ENCODE measurements around the gene TUT4.

TUT4 gene

DNA sequence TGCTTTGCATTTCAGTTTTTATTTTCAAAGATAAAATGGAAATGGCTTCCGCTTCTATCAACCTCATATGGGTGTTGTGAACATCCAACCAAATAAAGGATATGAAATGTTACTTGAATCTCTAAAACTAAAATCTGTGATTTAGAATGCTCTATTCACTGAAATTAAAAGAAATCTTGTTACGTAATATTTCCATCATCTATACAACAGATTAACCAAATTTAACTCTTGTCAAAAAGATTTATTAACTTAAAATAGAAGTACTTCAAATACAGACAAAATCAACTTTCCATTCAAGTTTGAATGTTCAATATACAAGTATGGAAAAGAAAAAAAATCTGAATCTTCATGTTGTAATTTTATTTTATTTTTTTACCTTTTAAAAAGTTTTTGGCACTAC, 129.8 kb downstream of the TUT4 start:
- in situ Hi-C loops (cut with HindIII; ENCODE audit: low pct_ligation_motif_present, low sequenced_read_pairs), result no loop called here
- Histone ChIP-seq H3K36me3 (replicated peaks) (peaks cover 14% of the 10 kb centered on the region), H3K4me3 (ENCODE audit: low read depth, low read length) (no peak overlapping the region), H3K27ac (no peak overlapping the region), H3K27me3 (replicated peaks) (no peaks in the 10 kb centered on the region)
- DNase-seq, result no peak
- TF ChIP-seq, protein P1, sequence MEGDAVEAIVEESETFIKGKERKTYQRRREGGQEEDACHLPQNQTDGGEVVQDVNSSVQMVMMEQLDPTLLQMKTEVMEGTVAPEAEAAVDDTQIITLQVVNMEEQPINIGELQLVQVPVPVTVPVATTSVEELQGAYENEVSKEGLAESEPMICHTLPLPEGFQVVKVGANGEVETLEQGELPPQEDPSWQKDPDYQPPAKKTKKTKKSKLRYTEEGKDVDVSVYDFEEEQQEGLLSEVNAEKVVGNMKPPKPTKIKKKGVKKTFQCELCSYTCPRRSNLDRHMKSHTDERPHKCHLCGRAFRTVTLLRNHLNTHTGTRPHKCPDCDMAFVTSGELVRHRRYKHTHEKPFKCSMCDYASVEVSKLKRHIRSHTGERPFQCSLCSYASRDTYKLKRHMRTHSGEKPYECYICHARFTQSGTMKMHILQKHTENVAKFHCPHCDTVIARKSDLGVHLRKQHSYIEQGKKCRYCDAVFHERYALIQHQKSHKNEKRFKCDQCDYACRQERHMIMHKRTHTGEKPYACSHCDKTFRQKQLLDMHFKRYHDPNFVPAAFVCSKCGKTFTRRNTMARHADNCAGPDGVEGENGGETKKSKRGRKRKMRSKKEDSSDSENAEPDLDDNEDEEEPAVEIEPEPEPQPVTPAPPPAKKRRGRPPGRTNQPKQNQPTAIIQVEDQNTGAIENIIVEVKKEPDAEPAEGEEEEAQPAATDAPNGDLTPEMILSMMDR (IDR thresholded peaks at IDR 0.05; ENCODE audit: low read depth, low read length, missing control alignments), result no peak

DNA sequence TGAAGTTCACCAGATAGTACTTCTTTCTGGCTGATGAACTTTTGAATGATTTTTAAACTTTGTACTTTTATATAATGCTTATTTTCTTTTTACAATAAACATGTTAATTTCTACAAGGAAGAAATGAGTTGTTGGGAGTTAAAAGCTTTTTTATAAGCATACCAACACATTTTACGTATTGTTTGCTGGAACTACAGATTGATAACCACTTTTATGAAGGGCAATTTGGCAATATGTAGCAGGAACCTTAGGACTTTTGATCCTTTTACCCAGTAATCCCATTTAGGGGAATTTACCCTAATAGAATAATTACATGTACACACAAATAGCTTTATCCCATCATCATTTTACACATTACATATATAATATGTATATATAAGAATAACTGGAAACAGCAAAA, 132.2 kb downstream of the TUT4 start:
- no peak overlapping the region for H3K4me3 ChIP-seq (ENCODE audit: low read depth, low read length)
- DNase-seq, result no peak
- TF ChIP-seq, protein P1 (IDR thresholded peaks at IDR 0.05; ENCODE audit: low read depth, low read length, missing control alignments), result no peak
- peaks cover 33% of the 10 kb centered on the region for H3K36me3 ChIP-seq (replicated peaks)
- in situ Hi-C loops (cut with HindIII; ENCODE audit: low pct_ligation_motif_present, low sequenced_read_pairs), result no loop called here
- H3K27me3 ChIP-seq (replicated peaks), result no peaks in the 10 kb centered on the region
- no peak overlapping the region for H3K27ac ChIP-seq

DNA sequence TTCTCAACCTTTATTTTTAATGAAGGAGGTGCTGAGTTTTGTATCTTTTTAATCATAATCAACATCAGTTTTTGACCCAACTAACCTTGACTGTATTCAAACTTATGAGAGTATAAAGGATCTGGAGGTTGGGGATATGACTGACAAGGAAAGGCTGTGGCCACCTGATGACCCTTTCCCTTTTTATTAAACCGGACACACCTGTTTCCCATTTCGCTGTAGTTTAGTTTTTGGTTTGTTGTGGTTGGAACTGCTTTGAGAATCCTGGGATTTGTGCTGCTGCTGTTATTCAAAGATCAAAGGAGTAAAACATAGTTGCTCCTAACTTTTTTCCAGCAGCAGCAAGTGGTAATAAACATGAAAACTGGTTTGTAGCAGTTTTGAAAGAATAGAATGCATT, 136.1 kb downstream of the TUT4 start:
- DNase-seq, result no peak
- peaks cover 62% of the 10 kb centered on the region for H3K36me3 ChIP-seq (replicated peaks)
- no peak overlapping the region for H3K4me3 ChIP-seq (ENCODE audit: low read depth, low read length)
- in situ Hi-C loops (cut with HindIII; ENCODE audit: low pct_ligation_motif_present, low sequenced_read_pairs), result no loop called here
- no peak overlapping the region for H3K27ac ChIP-seq
- H3K27me3 ChIP-seq (replicated peaks), result no peaks in the 10 kb centered on the region
- TF ChIP-seq, protein P1 (IDR thresholded peaks at IDR 0.05; ENCODE audit: low read depth, low read length, missing control alignments), result no peak

DNA sequence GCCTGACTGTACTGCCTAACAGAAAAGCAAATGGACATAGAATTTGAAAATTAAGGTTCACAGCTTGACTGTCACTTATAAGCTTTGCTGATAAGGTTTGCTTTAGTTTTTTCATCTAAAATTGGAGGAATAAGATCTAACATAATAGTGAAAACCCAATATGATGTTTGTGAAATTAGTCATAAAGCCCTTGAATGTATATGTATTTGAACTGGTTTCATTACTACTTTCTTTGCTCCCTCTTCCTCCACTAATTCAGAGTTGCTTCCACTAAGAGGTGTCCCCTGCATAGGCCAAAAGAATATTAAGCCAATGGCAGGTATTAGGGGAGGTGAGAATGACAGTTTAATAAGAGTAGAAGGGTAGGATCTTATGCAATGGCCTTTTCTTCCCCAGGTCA, 137.9 kb downstream of the TUT4 start:
- no peak for DNase-seq
- Histone ChIP-seq H3K36me3 (replicated peaks) (peaks cover 76% of the 10 kb centered on the region), H3K27me3 (replicated peaks) (no peaks in the 10 kb centered on the region), H3K27ac (no peak overlapping the region), H3K4me3 (ENCODE audit: low read depth, low read length) (no peak overlapping the region)
- in situ Hi-C loops (cut with HindIII; ENCODE audit: low pct_ligation_motif_present, low sequenced_read_pairs), result no loop called here
- TF ChIP-seq, protein P1 (IDR thresholded peaks at IDR 0.05; ENCODE audit: low read depth, low read length, missing control alignments), result no peak

DNA sequence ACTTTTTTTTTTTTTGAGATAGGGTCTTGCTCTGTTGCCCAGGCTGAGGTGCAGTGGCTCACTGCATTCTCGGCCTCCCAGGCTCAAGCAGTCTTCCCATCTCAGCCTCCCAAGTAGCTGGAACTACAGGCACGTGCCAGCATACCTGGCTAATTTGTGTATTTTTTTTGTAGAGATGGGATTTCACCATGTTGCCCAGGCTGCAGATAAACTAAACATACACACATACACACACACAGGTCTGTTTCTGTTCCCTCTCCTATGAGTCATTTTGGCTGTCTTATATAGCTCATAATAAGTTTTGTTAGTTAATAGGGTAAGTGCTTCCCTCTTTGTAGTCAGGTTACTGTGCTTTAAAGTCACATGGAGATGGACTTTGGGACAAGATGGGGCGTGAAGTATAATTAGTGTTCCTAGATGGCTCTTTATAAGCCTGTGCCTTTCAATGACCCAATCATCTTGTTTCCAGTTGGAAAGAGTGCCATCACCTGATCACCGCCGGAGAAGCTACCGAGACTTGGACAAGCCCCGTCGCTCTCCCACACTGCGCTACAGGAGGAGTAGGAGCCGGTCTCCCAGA, 139.4 kb downstream of the TUT4 start:
- TF ChIP-seq, protein P1 (IDR thresholded peaks at IDR 0.05; ENCODE audit: low read depth, low read length, missing control alignments), result no peak
- Histone ChIP-seq H3K27ac (no peak overlapping the region), H3K4me3 (ENCODE audit: low read depth, low read length) (no peak overlapping the region), H3K36me3 (replicated peaks) (peaks cover 84% of the 10 kb centered on the region), H3K27me3 (replicated peaks) (no peaks in the 10 kb centered on the region)
- DNase-seq, result no peak
- in situ Hi-C loops (cut with HindIII; ENCODE audit: low pct_ligation_motif_present, low sequenced_read_pairs), result no loop called here

DNA sequence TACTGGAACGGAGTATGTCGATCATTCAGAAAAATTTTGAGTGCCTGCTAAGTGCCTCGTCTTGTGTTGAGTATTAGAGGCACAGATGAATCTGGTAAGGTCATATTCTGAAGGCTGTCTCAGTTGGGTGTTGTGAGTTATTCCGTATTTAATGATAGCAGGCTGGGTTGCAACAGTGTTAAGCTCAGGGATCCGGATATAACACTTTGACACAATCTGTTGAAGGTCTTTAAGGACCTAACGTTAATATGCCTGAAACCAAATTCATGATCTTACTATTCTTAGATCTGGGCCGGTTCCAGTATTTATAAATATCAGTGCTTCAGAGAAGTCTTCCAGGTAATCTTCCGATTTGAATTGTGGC, 147.9 kb downstream of the TUT4 start:
- peaks cover 27% of the 10 kb centered on the region for H3K36me3 ChIP-seq (replicated peaks)
- no peak for DNase-seq
- H3K27me3 ChIP-seq (replicated peaks), result no peaks in the 10 kb centered on the region
- peak overlapping the region; percentile 96 for H3K4me3 ChIP-seq (ENCODE audit: low read depth, low read length)
- peak overlapping the region; percentile 92 for H3K27ac ChIP-seq
- TF ChIP-seq, protein P1 (IDR thresholded peaks at IDR 0.05; ENCODE audit: low read depth, low read length, missing control alignments), result no peak
- in situ Hi-C loops (cut with HindIII; ENCODE audit: low pct_ligation_motif_present, low sequenced_read_pairs), result no loop called here

All from brain microvascular endothelial cell (primary cell).